ENCODE measurements around the gene MAB21L4. TPM values are rescaled to one million over a fixed set of nuclear protein-coding genes. Genes with fewer than 3 reads are reported as not detected.

MAB21L4 gene
- total RNA-seq, 1 experiment from 2014 or later, result not detected

DNA sequence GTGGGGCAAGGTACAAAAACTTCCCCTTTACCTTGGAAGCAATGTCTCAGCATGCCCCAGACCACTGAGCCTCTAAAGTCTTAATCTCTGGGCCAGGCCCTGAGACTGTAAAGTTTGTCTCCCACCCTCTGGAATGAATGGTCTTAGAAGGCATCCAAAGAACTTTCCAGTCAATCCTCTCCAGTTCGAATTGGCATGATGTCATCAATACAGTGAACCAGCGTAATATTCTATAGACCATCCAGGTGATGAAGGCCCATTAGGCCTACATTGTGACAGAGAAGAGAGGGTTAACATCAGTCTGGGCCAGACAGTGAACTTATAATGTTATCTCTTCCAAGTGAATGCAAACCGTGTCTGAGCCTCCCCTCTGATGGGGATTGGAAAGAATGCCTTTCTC, 11.2 kb downstream of the MAB21L4 start:
- no peak for DNase-seq (ENCODE audit: extremely low read depth, low read depth)

DNA sequence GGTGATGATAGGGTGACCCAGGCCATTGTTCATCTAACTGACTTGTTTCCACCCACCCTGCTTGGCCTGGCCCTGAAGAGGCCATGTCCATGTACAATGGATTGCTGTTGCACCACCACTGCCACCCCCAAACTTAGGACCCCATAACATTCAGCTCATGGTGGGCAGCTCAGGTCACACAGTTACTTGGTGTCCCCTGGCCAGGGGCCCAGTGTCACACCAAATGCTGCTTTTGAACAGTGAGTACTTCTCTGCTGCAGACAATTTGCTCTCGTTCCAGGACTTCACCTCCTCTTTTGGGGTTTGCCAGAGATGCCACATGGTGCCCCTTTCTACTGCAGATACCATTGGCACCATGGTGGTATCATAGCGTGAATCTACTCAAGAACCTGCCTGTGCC, 11.7 kb downstream of the MAB21L4 start:
- no peak for DNase-seq (ENCODE audit: extremely low read depth, low read depth)

DNA sequence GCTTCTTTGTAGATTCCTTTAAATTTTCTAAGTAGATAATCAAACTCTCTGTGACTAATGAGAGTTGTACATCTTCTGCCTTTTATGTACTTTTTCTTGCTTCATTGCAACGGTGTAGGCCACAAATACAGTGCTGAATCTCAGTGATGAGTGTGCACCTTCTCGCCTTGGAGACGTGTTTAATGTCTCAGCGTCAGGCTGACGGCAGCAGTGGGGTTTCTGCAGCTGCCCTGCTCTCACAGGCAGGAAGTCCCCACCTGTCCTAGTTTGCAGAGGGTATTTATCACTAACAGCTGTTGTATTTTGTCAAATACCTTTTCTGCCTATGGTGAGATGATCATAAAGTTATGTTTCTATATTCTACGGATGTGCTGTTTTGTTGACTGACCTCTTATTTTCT, 14.0 kb downstream of the MAB21L4 start:
- DNase-seq (ENCODE audit: extremely low read depth, low read depth), result no peak

DNA sequence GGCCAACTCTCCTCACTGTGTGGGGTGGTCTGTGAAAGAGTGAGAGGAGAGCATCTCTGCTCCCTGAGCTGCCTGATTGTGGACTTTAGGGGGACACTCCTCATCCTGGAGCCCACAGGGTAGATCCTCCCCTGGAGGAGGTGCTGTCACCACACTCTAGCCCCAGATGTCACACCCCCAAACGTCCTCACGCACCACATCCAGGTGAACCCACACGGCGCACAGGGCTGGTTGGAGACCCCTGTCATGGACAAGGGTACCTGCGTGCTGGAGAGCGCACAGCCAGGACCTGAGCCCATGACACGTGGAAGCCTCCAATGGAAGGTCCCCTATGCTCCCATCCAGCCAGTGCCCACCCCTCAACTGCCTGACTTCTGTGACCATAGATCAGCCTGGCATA, 16.9 kb downstream of the MAB21L4 start:
- no peak for DNase-seq (ENCODE audit: extremely low read depth, low read depth)

DNA sequence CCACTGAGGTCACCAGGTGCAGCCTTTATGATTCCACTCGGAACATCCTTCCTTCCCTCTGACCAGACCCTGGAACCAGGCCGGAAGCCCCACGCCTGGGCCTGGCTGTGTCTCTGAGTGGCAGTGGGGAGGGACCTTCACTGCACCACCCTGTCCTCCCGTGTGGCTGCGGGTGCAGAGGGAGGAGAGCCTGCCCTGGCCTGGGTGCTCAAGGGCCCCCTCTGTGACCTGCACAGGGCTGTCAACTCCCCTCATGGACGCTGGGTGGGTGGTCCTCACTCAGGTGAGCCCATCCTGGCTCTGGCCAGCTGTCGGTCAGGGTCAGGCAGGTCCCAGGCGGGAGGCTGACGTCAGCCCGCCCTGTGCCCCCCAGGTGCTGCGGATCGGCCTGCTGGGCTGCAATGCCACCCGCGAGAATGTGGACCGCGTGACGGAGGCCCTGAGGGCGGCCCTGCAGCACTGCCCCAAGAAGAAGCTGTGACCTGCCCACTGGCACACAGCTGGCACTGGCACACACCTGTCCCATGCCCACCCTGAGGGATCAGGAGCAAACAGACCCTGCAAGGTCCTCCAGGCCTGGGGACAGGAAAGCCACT, 17.5 kb downstream of the MAB21L4 start:
- no peak for DNase-seq (ENCODE audit: extremely low read depth, low read depth)

DNA sequence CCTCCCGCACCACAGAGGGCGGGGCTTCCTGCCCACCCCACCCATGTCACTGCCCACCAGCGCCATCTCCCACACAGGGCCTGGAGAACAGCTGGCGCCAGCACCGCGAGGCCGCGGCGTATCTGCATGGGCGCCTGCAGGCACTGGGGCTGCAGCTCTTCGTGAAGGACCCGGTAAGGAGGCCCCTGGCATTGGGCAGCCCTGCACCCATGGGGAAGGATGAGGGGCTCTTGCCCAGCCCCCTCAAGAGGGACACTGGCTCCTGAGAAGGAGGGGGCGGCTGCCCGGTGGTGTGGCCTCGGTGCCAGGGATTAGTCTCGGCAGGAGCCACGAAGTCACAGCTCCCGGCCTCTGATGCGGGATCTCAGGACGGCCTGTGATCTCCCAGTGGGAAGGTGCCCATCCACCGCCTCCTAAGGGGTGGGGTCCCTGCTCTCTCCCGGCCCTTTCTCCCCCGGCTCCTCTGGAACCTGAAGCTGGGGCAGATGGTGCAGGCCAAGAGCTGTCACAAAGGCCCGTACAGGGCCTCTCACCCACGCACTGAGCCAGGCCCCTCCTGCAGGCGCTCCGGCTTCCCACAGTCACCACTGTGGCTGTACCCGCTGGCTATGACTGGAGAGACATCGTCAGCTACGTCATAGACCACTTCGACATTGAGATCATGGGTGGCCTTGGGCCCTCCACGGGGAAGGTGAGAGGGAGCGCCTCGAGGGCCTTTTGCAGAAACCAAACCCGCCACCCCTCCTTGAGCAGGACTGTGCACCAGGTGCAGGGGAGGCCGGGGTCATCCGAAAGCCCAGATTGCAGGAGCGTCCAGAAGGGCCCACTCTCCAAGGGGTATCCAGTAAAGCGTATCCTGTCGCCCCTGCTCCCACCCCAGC, 18.3 kb downstream of the MAB21L4 start:
- DNase-seq (ENCODE audit: extremely low read depth, low read depth), result no peak

DNA sequence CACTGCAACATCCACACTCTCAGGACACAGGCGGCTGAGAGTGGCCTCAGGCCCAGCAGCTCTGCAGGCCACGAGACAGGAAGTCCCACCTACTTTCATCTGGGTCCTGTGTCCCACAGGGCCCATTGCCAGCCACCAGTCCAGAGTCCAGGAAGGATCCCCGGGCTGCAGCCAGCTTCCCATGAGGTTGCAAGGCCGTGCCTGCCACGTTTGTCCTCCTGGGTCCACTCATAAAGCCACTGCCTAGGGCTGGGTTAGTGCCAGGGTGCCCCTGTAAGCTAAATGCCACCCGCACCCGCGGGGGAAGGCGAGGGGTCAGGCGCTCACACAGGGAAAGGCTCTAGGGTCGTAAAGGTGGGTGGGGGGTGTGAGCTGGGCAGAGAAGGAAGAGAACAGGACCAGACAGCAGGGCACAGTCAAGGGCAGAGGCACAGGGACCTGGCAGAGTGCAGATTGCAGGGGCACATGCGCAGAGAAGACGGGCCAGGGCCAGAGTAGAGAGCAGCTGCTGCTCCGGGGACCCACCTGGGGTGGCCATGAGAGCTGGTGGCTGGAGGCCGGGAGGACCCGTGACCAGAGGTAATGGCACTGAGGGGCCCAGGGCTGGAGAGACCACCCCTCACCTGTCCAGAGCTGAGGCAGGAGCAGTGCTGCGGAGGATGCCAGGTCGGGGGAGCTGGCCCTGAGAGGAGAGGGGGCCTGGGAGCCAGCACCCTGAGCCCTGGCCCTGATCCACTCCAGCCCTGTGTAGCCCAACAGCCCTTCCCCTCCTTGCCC, 19.3 kb downstream of the MAB21L4 start:
- no peak for DNase-seq (ENCODE audit: extremely low read depth, low read depth)

DNA sequence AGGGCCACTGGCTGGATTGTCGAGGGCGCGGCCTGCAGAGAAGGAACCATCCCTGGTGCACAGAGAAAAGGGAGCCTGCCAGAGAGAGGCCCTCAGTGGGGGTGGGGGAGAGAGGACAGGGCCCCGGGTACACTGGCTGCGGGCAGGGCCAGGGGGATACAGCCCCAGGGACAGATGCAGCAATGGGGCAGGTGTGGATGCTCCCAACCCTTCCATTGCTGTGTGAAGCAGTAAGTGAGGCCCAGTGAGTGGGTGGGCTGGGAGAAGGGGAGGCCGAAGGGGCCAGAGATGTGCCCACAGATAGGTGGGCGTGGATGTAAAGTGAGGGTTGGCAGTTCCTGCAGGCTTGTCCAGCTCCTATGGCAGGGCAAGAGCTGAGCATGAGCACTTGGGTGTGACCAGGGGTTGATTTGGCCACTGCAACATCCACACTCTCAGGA, 19.9 kb downstream of the MAB21L4 start:
- no peak for DNase-seq (ENCODE audit: extremely low read depth, low read depth)

DNA sequence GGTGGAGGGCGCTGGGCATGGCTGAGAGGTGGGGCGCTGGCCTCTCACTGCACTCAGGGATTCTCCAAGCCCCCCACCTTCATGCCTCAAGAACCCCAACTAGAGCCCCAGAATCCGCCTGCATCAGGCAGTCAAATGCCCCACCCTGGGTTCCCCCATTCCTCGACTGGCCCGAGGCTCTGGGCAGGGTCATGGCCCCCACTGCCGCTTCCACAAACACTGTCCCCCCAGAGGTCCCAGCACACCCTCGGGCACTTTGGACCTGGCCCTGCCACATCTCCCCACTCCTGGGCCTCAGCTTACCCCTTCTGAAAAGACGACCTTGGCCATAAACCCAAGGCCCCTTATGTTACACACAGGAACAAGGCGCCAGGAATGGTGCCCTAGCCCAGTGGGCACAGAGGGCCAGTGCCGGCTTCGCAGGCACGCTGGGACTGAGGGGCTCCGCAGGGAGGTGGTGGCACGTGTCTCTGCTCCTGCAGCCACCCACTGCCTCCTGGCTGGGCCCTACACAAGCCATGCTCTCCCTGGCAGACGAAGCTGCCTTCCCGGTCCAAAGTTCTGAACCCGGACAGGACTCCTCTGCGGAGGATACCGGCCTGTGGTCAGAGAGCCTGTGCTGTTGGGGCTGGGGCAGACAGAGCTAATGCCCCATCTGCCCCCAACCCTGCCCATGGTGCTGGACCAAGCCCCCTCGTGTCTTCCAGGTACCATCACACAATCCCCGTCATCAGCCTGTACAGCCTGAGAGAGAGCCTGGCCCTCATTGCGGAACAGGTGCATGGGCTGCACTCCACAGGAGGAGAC, 20.5 kb downstream of the MAB21L4 start:
- DNase-seq (ENCODE audit: extremely low read depth, low read depth), result no peak

DNA sequence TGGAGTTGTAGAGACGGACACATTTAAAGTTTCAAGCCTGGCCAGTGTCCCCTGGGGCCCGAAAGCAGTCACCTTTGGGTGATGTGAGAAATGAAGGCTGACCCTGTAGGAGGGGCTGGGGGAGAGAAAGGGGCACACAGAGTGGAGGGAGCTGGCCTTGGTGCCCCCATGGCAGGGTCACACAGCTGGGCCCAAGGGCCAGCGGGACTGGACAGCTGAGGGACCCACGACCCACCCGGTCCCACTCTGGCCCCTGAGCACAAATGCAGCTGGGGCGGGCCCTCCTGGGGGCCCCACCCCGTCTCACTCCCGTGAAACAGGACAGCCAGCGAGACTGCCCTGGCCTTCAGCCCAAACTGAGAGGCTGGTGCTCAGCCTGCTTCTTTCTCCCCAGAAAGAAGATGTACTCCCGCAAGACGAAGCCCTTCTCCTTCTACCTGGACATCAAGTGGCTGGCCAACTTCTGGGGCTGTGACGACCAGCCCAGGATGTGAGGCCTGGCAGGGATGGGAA, 21.2 kb downstream of the MAB21L4 start:
- no peak for DNase-seq (ENCODE audit: extremely low read depth, low read depth)

DNA sequence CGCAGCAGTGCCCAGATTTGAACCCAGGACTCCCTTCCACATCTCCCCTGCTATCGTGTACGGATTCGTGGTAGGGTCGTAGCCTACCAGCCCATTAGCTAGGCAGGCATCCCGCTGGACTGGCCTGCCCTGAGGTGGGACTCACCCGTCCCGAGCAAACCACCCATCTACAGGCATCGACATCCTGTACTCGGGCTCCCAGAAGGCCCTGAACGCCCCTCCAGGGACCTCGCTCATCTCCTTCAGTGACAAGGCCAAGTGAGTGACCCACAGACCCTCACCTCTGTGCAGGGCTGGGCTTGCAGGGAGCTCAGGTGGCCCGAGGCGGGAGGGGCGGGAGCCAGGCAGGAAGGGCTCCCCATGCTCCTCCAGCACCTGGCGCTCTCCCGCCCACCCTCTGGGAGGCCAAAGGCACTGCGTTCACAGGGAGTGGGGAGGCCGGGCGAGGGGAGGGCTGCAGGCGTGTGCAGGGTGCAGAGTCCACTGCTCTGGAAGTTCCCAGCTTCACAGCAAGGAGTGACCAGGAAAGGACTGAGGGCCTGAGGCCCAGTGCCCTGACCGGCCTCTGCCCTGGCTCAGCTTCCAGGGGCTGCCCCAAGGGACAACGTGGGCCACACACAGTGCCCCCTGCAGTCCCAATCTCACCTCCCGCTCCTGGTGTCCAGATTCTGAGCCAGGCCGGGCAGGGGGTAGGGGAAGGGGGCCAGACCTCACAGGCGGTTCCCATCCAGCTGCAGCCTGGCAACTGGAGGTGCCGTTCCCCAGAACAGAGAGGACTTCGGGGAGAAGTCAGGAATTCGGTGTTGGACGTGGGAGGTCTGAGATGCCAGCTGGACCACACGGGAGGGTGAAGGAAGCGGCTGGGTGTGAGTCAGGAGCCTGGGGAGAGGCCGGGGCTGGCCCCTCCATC, 21.9 kb downstream of the MAB21L4 start:
- no peak for DNase-seq (ENCODE audit: extremely low read depth, low read depth)

DNA sequence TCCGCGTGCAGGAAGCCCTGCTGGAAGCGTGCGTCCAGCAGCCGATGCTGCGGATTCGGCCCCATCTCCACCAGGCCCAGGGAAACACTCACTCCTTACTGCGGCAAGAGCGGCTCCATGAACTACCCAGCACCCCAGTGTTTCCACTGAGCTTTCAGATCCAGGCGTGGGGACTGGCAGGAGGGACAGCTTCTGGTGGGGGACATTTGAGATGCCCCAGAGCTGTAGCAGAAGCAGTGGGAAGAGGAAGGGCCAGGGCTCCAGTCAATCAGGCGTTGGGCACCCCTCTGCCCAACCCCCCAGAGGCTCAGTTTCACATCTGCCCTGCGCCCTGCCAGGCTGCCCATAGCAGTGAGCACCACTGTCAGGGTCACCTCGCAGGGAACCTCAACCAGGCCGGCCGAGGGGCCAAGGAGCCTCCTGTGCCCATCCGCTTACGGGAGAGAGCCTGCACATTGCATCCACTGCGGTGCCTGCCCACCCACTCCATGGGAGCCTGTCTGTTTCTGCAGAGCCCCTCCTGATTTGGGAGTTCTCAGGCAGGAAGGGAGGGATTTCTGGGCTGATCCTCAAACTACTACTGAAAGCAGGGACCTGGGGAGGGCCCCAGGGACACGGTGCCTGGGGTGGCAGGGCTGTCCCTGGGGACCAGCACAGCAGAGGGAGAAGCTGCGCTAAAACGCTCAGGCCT, 22.7 kb downstream of the MAB21L4 start:
- DNase-seq (ENCODE audit: extremely low read depth, low read depth), result no peak

DNA sequence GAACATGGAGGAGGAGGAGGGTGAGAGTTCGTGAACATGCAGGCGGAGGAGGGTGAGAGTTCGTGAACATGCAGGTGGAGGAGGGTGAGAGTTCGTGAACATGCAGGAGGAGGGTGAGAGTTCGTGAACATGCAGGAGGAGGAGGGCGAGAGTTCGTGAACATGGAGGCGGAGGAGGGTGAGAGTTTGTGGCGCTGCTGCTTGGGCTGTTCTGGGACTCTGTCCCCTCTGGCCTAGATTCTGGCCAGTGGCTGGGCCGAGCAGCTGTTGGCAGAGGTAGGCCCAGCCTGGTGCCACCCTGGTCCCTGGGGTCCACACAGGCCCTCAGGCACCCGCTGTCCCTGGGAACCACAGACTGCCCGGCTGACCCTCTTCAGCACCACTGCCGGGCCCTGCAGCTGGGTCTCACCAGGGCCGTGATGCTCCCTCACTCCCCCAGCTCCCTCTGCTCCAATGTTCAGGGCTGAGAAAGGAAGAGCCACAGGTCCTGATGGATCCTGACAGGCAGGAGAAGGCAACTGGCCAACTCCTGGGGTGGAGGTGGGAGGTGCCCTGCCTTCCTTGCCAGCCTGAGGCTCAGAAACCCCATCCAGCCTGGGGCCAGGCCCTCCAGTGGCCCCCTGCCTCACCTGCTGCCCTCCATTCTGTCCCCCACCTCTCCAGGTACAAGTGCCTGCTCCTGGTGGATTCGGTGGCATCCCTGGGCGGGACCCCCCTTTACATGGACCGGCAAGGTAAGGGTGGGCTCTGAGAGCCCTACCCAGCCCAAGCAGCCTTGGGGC, 23.4 kb downstream of the MAB21L4 start:
- no peak for DNase-seq (ENCODE audit: extremely low read depth, low read depth)

DNA sequence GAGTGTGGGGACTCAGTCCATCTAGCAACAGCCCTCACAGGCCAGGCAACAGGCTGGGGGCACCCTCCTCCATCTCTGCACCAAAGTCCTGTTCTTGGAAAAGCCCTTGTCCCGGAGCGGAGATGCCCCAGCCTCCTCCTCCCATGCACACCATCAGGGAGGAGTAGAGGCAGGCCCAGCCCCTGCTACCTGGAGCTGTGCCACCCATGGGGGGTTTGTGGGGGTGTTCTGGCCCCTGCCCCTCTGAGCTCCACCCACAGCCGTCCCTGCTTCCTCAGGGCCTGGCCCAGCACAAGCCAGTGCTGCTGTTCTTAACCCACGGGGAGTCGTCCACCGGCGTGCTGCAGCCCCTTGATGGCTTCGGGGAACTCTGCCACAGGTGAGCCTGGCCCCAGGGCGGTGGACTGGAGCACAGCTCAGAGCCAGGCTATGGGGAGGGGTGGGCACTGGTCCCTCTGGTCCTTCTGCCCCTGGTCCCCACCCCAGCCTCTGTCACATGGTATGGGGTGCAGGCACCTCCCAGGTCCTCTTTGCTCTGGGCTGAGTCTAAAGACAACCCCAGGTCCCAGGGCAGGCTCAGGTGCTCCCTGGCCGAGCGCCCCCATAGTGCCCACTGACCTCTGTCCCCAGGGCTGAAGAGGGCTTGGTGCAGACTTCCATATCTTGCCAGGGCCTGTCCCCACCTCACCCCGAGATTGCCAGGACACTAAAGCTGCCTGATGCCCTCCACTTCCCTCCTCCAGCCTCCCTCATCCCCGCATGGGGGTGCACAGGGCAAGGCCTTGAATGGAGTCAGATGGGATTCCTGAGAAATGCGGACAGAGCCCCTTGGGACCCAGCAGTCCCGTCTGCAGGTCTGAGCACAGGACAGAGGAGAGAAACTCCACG, 24.6 kb downstream of the MAB21L4 start:
- no peak for DNase-seq (ENCODE audit: extremely low read depth, low read depth)

DNA sequence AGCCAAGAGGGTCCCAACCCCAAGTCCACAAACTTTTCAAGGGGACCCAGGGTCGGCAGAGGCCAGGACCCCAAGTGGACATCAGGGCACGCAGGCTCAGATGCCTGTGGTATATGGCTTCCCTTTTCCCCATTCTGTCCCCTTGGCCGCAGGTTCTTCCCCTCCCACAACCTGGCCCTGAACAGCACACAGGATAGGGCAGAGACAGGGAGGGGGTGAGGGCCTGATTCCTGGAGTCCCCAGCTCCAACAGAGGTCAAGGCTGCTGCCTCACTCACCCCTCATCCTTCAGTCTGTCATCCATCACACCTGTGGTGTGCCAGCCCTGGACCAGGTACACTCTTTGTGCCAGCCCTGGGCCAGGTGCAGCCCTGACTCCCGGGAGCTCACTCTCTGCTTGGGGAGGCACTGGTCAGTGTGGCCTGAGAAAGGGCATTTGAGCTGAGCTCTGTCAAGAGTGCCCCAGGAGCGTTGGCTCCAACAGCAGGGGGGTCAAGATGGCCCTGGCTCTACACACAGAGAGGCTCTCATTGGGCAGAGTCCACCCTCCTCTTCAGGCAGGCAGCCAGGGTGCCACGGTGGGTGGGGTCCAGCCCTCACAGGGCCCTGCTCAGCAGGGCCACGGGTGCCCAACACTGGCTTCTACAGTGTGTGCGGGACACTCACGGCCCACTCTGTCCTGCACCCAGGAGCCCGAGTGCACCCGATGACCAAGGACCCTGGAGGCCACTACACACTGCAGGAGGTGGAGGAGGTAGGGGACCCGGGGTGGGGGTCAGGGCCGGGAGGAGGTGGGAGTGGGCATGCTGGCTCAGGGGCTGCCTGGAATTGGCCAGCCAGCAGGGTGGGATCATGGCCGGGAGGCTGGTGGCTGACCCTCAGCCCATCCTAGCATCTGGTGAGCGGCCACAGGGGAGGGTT, 25.7 kb downstream of the MAB21L4 start:
- no peak for DNase-seq (ENCODE audit: extremely low read depth, low read depth)
